ENCODE data around the gene FYB1. TPM values are rescaled to one million over a fixed set of nuclear protein-coding genes. Genes with fewer than 3 reads are reported as not detected.

Gene FYB1
- total RNA-seq, 1 experiment from 2014 or later: 0.52 TPM

GRCh38 chr5:39198127-39198526, 21.2 kb downstream of the FYB1 start:
- Mint-ChIP-seq H3K27ac (no peak overlapping the region), H3K36me3 (no peaks in the 10 kb centered on the region), H3K4me3 (no peak overlapping the region), H3K4me1 (peaks cover 4% of the 10 kb centered on the region; the same call in 1 of the 2 replicates), H3K27me3 (ENCODE audit: low read depth) (no peaks in the 10 kb centered on the region), H3K9me3 (no peaks in the 10 kb centered on the region)
- POLR2A ChIA-PET: no interaction called here
- DNase-seq (ENCODE audit: low spot score) (no peak), ATAC-seq (no peak)
- CTCF ChIA-PET: no interaction called here
- TF ChIP-seq, protein P1, sequence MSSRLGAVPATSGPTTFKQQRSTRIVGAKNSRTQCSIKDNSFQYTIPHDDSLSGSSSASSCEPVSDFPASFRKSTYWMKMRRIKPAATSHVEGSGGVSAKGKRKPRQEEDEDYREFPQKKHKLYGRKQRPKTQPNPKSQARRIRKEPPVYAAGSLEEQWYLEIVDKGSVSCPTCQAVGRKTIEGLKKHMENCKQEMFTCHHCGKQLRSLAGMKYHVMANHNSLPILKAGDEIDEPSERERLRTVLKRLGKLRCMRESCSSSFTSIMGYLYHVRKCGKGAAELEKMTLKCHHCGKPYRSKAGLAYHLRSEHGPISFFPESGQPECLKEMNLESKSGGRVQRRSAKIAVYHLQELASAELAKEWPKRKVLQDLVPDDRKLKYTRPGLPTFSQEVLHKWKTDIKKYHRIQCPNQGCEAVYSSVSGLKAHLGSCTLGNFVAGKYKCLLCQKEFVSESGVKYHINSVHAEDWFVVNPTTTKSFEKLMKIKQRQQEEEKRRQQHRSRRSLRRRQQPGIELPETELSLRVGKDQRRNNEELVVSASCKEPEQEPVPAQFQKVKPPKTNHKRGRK (CRISPR knock-in tag; IDR thresholded peaks at IDR 0.05; ENCODE audit: borderline replicate concordance): no peak
- TF ChIP-seq, protein P2, sequence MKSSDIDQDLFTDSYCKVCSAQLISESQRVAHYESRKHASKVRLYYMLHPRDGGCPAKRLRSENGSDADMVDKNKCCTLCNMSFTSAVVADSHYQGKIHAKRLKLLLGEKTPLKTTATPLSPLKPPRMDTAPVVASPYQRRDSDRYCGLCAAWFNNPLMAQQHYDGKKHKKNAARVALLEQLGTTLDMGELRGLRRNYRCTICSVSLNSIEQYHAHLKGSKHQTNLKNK (CRISPR knock-in tag; IDR thresholded peaks at IDR 0.05): no peak
- TF ChIP-seq, protein P3, sequence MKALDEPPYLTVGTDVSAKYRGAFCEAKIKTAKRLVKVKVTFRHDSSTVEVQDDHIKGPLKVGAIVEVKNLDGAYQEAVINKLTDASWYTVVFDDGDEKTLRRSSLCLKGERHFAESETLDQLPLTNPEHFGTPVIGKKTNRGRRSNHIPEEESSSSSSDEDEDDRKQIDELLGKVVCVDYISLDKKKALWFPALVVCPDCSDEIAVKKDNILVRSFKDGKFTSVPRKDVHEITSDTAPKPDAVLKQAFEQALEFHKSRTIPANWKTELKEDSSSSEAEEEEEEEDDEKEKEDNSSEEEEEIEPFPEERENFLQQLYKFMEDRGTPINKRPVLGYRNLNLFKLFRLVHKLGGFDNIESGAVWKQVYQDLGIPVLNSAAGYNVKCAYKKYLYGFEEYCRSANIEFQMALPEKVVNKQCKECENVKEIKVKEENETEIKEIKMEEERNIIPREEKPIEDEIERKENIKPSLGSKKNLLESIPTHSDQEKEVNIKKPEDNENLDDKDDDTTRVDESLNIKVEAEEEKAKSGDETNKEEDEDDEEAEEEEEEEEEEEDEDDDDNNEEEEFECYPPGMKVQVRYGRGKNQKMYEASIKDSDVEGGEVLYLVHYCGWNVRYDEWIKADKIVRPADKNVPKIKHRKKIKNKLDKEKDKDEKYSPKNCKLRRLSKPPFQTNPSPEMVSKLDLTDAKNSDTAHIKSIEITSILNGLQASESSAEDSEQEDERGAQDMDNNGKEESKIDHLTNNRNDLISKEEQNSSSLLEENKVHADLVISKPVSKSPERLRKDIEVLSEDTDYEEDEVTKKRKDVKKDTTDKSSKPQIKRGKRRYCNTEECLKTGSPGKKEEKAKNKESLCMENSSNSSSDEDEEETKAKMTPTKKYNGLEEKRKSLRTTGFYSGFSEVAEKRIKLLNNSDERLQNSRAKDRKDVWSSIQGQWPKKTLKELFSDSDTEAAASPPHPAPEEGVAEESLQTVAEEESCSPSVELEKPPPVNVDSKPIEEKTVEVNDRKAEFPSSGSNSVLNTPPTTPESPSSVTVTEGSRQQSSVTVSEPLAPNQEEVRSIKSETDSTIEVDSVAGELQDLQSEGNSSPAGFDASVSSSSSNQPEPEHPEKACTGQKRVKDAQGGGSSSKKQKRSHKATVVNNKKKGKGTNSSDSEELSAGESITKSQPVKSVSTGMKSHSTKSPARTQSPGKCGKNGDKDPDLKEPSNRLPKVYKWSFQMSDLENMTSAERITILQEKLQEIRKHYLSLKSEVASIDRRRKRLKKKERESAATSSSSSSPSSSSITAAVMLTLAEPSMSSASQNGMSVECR (CRISPR knock-in tag; IDR thresholded peaks at IDR 0.05; ENCODE audit: borderline replicate concordance): no peak
- TF ChIP-seq ZNF138 (CRISPR knock-in tag; conservative IDR thresholded peaks at IDR 0.05): no peak

GRCh38 chr5:39197556-39197955, 21.8 kb downstream of the FYB1 start:
- ChIA-PET CTCF (no interaction called here), POLR2A (no interaction called here)
- peaks cover 4% of the 10 kb centered on the region; the same call in 1 of the 2 replicates for H3K4me1 Mint-ChIP-seq
- no peaks in the 10 kb centered on the region for H3K27me3 Mint-ChIP-seq (ENCODE audit: low read depth)
- no peak for DNase-seq (ENCODE audit: low spot score)
- H3K36me3 Mint-ChIP-seq: no peaks in the 10 kb centered on the region
- no peak overlapping the region for H3K27ac Mint-ChIP-seq
- no peaks in the 10 kb centered on the region for H3K9me3 Mint-ChIP-seq
- no peak for ATAC-seq
- TF ChIP-seq, protein P3 (CRISPR knock-in tag; IDR thresholded peaks at IDR 0.05; ENCODE audit: borderline replicate concordance): no peak
- TF ChIP-seq, protein P4, sequence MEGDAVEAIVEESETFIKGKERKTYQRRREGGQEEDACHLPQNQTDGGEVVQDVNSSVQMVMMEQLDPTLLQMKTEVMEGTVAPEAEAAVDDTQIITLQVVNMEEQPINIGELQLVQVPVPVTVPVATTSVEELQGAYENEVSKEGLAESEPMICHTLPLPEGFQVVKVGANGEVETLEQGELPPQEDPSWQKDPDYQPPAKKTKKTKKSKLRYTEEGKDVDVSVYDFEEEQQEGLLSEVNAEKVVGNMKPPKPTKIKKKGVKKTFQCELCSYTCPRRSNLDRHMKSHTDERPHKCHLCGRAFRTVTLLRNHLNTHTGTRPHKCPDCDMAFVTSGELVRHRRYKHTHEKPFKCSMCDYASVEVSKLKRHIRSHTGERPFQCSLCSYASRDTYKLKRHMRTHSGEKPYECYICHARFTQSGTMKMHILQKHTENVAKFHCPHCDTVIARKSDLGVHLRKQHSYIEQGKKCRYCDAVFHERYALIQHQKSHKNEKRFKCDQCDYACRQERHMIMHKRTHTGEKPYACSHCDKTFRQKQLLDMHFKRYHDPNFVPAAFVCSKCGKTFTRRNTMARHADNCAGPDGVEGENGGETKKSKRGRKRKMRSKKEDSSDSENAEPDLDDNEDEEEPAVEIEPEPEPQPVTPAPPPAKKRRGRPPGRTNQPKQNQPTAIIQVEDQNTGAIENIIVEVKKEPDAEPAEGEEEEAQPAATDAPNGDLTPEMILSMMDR (IDR thresholded peaks at IDR 0.05): no peak
- no peak overlapping the region for H3K4me3 Mint-ChIP-seq

DNA sequence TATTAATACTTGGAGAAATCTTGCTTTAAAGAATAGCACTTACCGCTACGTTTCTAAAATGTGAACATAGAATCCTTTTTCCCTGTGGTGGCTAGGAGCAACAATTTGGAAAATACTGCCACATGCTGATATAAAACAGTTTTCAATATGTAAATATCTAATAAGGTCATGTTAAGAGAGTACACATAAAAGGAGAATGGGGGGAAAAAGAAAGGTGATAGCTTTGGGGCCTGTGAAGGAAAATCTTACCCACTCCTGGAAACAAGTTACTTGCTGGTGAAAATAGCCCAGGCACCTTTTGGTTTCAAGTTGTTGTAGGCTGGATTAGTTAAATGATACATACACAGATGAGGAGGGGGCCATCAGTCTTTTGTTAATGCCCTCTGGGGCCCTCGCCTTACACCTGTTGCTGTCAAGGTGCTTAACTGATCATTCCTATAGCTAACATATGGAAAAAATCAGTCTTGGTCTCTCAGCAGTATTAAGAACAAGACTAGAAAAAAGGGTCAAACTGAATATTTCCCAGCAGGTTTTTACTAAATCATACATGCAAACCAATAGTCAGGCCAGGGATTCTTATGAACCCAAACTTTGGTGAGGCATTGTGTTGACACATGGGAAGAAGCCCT, 24.1 kb downstream of the FYB1 start:
- ChIA-PET POLR2A (interaction anchor here (0.7 kb wide), 1 partner anchor 9 kb away, joined by 4 read pairs; no protein-coding TSS in a partner anchor), CTCF (interaction anchor here (0.7 to 3.2 kb wide), 2 partner anchors 22 to 88 kb away, joined by 3 to 11 read pairs; no protein-coding TSS in a partner anchor)
- Mint-ChIP-seq H3K27ac (no peak overlapping the region), H3K4me1 (no peaks in the 10 kb centered on the region), H3K9me3 (no peaks in the 10 kb centered on the region), H3K36me3 (no peaks in the 10 kb centered on the region), H3K4me3 (no peak overlapping the region), H3K27me3 (ENCODE audit: low read depth) (no peaks in the 10 kb centered on the region)
- DNase-seq (ENCODE audit: low spot score): no peak
- no peak for ATAC-seq
- TF ChIP-seq, protein P5, sequence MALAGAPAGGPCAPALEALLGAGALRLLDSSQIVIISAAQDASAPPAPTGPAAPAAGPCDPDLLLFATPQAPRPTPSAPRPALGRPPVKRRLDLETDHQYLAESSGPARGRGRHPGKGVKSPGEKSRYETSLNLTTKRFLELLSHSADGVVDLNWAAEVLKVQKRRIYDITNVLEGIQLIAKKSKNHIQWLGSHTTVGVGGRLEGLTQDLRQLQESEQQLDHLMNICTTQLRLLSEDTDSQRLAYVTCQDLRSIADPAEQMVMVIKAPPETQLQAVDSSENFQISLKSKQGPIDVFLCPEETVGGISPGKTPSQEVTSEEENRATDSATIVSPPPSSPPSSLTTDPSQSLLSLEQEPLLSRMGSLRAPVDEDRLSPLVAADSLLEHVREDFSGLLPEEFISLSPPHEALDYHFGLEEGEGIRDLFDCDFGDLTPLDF (CRISPR knock-in tag; IDR thresholded peaks at IDR 0.05): no peak
- TF ChIP-seq USF1 (CRISPR knock-in tag; IDR thresholded peaks at IDR 0.05) (no peak), SMAD3 (CRISPR knock-in tag; IDR thresholded peaks at IDR 0.05; ENCODE audit: borderline replicate concordance) (no peak), ZNF317 (CRISPR knock-in tag; IDR thresholded peaks at IDR 0.05; ENCODE audit: borderline replicate concordance, low read depth) (no peak), IRF2 (CRISPR knock-in tag; IDR thresholded peaks at IDR 0.05; ENCODE audit: borderline replicate concordance, low read depth) (no peak), ZNF423 (CRISPR knock-in tag; IDR thresholded peaks at IDR 0.05) (no peak), MYBL2 (CRISPR knock-in tag; IDR thresholded peaks at IDR 0.05) (no peak)
- TF ChIP-seq, protein P6, sequence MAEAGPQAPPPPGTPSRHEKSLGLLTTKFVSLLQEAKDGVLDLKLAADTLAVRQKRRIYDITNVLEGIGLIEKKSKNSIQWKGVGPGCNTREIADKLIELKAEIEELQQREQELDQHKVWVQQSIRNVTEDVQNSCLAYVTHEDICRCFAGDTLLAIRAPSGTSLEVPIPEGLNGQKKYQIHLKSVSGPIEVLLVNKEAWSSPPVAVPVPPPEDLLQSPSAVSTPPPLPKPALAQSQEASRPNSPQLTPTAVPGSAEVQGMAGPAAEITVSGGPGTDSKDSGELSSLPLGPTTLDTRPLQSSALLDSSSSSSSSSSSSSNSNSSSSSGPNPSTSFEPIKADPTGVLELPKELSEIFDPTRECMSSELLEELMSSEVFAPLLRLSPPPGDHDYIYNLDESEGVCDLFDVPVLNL (CRISPR knock-in tag; IDR thresholded peaks at IDR 0.05; ENCODE audit: borderline replicate concordance, low read depth): no peak

Measured in WTC11 (cell line).